SU-DHL-6 (cell line): ENCODE results near the gene ZNF830.
"Not testable (repeated sequence)": the region's sequence is repeated elsewhere in the genome, so short reads cannot be mapped to it uniquely, and the experiment has no call there.

Source experiments
- EZH2phosphoT487 ChIP-seq: fragments of 200-600 bp; sonication (generic), shearing (Covaris generic); conservative IDR thresholded peaks from 2 replicates; pipeline ENCODE4 v1.6.1; 2018; ENCODE audit warnings: mild to moderate bottlenecking, antibody characterized with exemption, low read length, moderate library complexity, mixed read lengths
- TF ChIP-seq, protein P1 (sequence below): fragments of 200-600 bp; sonication (generic); IDR thresholded peaks from one replicate; pipeline ENCODE4 v1.5.1; 2017; ENCODE audit warnings: antibody characterized with exemption, mild to moderate bottlenecking, low read length, moderate library complexity; ENCODE audit not compliant: insufficient read depth, poor library complexity, severe bottlenecking

GRCh38 chr17:35000965-35001364 lies 39.6 kb downstream of the ZNF830 start:
- TF ChIP-seq, protein P1, sequence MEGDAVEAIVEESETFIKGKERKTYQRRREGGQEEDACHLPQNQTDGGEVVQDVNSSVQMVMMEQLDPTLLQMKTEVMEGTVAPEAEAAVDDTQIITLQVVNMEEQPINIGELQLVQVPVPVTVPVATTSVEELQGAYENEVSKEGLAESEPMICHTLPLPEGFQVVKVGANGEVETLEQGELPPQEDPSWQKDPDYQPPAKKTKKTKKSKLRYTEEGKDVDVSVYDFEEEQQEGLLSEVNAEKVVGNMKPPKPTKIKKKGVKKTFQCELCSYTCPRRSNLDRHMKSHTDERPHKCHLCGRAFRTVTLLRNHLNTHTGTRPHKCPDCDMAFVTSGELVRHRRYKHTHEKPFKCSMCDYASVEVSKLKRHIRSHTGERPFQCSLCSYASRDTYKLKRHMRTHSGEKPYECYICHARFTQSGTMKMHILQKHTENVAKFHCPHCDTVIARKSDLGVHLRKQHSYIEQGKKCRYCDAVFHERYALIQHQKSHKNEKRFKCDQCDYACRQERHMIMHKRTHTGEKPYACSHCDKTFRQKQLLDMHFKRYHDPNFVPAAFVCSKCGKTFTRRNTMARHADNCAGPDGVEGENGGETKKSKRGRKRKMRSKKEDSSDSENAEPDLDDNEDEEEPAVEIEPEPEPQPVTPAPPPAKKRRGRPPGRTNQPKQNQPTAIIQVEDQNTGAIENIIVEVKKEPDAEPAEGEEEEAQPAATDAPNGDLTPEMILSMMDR = not testable (repeated sequence)
- not testable (repeated sequence) for TF ChIP-seq EZH2phosphoT487
